Neural cell (in vitro differentiated cells): Measurements from ENCODE around the gene DNAL1. TPM values are rescaled to one million over a fixed set of nuclear protein-coding genes. Genes with fewer than 3 reads are reported as not detected.

Source experiments
- H2AFZ ChIP-seq: fragments of 200-600, 300-800 bp; sonication (generic), shearing (Covaris generic); 2 replicates; pipeline ENCODE4 v1.6.0; 2014; ENCODE audit warnings: low read depth, mild to moderate bottlenecking, antibody characterized with exemption, low read length, moderate library complexity
- H3F3A ChIP-seq: fragments of 200-600 bp; shearing (Covaris generic); 2 replicates; pipeline ENCODE4 v1.6.1; 2016; ENCODE audit warnings: mild to moderate bottlenecking, moderate library complexity, mixed read lengths, antibody characterized with exemption, low read length; ENCODE audit not compliant: insufficient read depth, poor library complexity, severe bottlenecking
- H3K27ac ChIP-seq: fragments of 200-600, 300-800 bp; sonication (generic), shearing (Covaris generic); 2 replicates; pipeline ENCODE4 v1.5.1; 2014; ENCODE audit warnings: mild to moderate bottlenecking, low read length, moderate library complexity
- H3K27me3 ChIP-seq: fragments of 300-800, 200-600 bp; sonication (generic), shearing (Covaris generic); 2 replicates; pipeline ENCODE4 v1.6.0; 2014; ENCODE audit warnings: mild to moderate bottlenecking, low read depth, low read length, moderate library complexity; ENCODE audit not compliant: insufficient read depth
- H3K36me3 ChIP-seq: fragments of 300-800, 200-600 bp; sonication (generic), shearing (Covaris generic); 2 replicates; pipeline ENCODE4 v1.5.1; 2014; ENCODE audit warnings: mild to moderate bottlenecking, antibody characterized with exemption, low read length, moderate library complexity; ENCODE audit not compliant: insufficient read depth
- H3K4me2 ChIP-seq: fragments of 300-800, 200-600 bp; sonication (generic), shearing (Covaris generic); 2 replicates; pipeline ENCODE4 v1.6.0; 2014; ENCODE audit warnings: mild to moderate bottlenecking, low read length
- H3K4me3 ChIP-seq: fragments of 300-800, 200-600 bp; sonication (generic), shearing (Covaris generic); 2 replicates; pipeline ENCODE4 v1.5.1; 2014; ENCODE audit warnings: mild to moderate bottlenecking, low read length, moderate library complexity
- H3K79me2 ChIP-seq: fragments of 200-600 bp; shearing (Covaris generic); replicated peaks from 2 replicates; pipeline ENCODE4 v1.6.0; 2014; ENCODE audit warnings: mild to moderate bottlenecking, low read length, moderate library complexity; ENCODE audit not compliant: insufficient read depth
- H3K9ac ChIP-seq: fragments of 300-800, 200-600 bp; sonication (generic), shearing (Covaris generic); 2 replicates; pipeline ENCODE4 v1.6.1; 2016; ENCODE audit warnings: mild to moderate bottlenecking, low read length, mixed read lengths
- H3K9me2 ChIP-seq: fragments of 200-600 bp; shearing (Covaris generic); 2 replicates; pipeline ENCODE4 v1.6.1; 2016; ENCODE audit warnings: mild to moderate bottlenecking, low read length, mixed read lengths; ENCODE audit not compliant: insufficient read depth
- H3K9me3 ChIP-seq: fragments of 200-600, 300-800 bp; sonication (generic), shearing (Covaris generic); 2 replicates; pipeline ENCODE4 v1.6.1; 2016; ENCODE audit warnings: mild to moderate bottlenecking, mixed run types, low read length, moderate library complexity, mixed read lengths
- H4K20me1 ChIP-seq: fragments of 200-600 bp; shearing (Covaris generic); 2 replicates; pipeline ENCODE4 v1.6.1; 2016; ENCODE audit warnings: mild to moderate bottlenecking, mixed run types; ENCODE audit not compliant: insufficient read depth
- CTCF ChIP-seq: fragments of 450-650 bp; IDR thresholded peaks from 2 replicates; pipeline ENCODE4 v1.5.1; 2014; ENCODE audit warnings: antibody characterized with exemption, mild to moderate bottlenecking, moderate library complexity; ENCODE audit not compliant: poor library complexity, severe bottlenecking
- EP300 ChIP-seq: fragments of 450-650 bp; conservative IDR thresholded peaks from 2 replicates; pipeline ENCODE4 v1.6.1; 2014; ENCODE audit warnings: antibody characterized with exemption, mild to moderate bottlenecking, moderate library complexity; ENCODE audit not compliant: poor library complexity, severe bottlenecking
- EZH2 ChIP-seq: fragments of 200-600, 300-800 bp; shearing (Covaris generic), sonication (generic); IDR thresholded peaks from 2 replicates; pipeline ENCODE4 v1.6.1; 2014; ENCODE audit warnings: antibody characterized with exemption, low read length, borderline replicate concordance, mild to moderate bottlenecking; ENCODE audit not compliant: insufficient read depth, poor library complexity, severe bottlenecking
- MXI1 ChIP-seq: fragments of 450-650 bp; conservative IDR thresholded peaks from 2 replicates; pipeline ENCODE4 v1.6.1; 2014; ENCODE audit warnings: antibody characterized with exemption, mild to moderate bottlenecking; ENCODE audit not compliant: poor library complexity, severe bottlenecking
- POLR2AphosphoS5 ChIP-seq: IDR thresholded peaks from 2 replicates; pipeline ENCODE4 v1.6.1; 2012
- RAD21 ChIP-seq: fragments of 450-650 bp; conservative IDR thresholded peaks from 2 replicates; pipeline ENCODE4 v1.6.1; 2014; ENCODE audit warnings: antibody characterized with exemption, mild to moderate bottlenecking, moderate library complexity
- SMC3 ChIP-seq: fragments of 450-650 bp; conservative IDR thresholded peaks from 2 replicates; pipeline ENCODE4 v1.6.1; 2014; ENCODE audit warnings: antibody characterized with exemption, mild to moderate bottlenecking, moderate library complexity; ENCODE audit not compliant: poor library complexity
- TAF1 ChIP-seq: IDR thresholded peaks from 2 replicates; pipeline ENCODE4 v1.6.1; 2012; ENCODE audit warnings: low read depth
- polyA plus RNA-seq: library from polyadenylated mRNA; depleted of rRNA; stranded (reverse); fragments of >200 nt; gene quantifications from 2 replicates; pipeline ENCODE4 v1.2.3, GENCODE V29; 2014
- TF ChIP-seq, protein P1 (sequence below): IDR thresholded peaks from 2 replicates; pipeline ENCODE4 v1.6.1; 2012; ENCODE audit warnings: borderline replicate concordance

Gene DNAL1
- polyA plus RNA-seq, 1 donor from 2014 or later = 33.4 TPM

GRCh38 chr14:73729556-73730265 lies 84.9 kb downstream of the DNAL1 start:
- no peaks in the 10 kb centered on the region for H3K36me3 ChIP-seq
- no peak overlapping the region for H3K4me2 ChIP-seq
- no peak overlapping the region for H3K4me3 ChIP-seq
- TF ChIP-seq MXI1 (no peak), SMC3 (no peak), POLR2AphosphoS5 (no peak), TAF1 (no peak), CTCF (no peak), RAD21 (no peak), EZH2 (no peak), EP300 (no peak)
- TF ChIP-seq, protein P1, sequence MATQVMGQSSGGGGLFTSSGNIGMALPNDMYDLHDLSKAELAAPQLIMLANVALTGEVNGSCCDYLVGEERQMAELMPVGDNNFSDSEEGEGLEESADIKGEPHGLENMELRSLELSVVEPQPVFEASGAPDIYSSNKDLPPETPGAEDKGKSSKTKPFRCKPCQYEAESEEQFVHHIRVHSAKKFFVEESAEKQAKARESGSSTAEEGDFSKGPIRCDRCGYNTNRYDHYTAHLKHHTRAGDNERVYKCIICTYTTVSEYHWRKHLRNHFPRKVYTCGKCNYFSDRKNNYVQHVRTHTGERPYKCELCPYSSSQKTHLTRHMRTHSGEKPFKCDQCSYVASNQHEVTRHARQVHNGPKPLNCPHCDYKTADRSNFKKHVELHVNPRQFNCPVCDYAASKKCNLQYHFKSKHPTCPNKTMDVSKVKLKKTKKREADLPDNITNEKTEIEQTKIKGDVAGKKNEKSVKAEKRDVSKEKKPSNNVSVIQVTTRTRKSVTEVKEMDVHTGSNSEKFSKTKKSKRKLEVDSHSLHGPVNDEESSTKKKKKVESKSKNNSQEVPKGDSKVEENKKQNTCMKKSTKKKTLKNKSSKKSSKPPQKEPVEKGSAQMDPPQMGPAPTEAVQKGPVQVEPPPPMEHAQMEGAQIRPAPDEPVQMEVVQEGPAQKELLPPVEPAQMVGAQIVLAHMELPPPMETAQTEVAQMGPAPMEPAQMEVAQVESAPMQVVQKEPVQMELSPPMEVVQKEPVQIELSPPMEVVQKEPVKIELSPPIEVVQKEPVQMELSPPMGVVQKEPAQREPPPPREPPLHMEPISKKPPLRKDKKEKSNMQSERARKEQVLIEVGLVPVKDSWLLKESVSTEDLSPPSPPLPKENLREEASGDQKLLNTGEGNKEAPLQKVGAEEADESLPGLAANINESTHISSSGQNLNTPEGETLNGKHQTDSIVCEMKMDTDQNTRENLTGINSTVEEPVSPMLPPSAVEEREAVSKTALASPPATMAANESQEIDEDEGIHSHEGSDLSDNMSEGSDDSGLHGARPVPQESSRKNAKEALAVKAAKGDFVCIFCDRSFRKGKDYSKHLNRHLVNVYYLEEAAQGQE = no peak
- no peaks in the 10 kb centered on the region for H3F3A ChIP-seq
- no peak overlapping the region for H3K9ac ChIP-seq
- H3K27ac ChIP-seq = no peak overlapping the region
- no peaks in the 10 kb centered on the region for H3K27me3 ChIP-seq
- H2AFZ ChIP-seq = no peak overlapping the region
- no peaks in the 10 kb centered on the region for H3K9me2 ChIP-seq
- no peaks in the 10 kb centered on the region for H4K20me1 ChIP-seq
- no peaks in the 10 kb centered on the region for H3K9me3 ChIP-seq
- no peaks in the 10 kb centered on the region for H3K79me2 ChIP-seq

GRCh38 chr14:73731111-73731510 lies 86.3 kb downstream of the DNAL1 start:
- Histone ChIP-seq H2AFZ (no peak overlapping the region), H3K27ac (no peak overlapping the region), H3K4me3 (no peak overlapping the region), H3K27me3 (no peaks in the 10 kb centered on the region), H3K4me2 (no peak overlapping the region), H3K9me2 (no peaks in the 10 kb centered on the region), H4K20me1 (no peaks in the 10 kb centered on the region), H3K36me3 (no peaks in the 10 kb centered on the region), H3F3A (no peaks in the 10 kb centered on the region), H3K9me3 (no peaks in the 10 kb centered on the region), H3K79me2 (no peaks in the 10 kb centered on the region), H3K9ac (no peak overlapping the region)
- TF ChIP-seq CTCF (no peak), RAD21 (no peak), TAF1 (no peak), MXI1 (no peak), EP300 (no peak), POLR2AphosphoS5 (no peak), SMC3 (no peak), EZH2 (no peak)
- TF ChIP-seq, protein P1 = no peak
